Measurements from ENCODE around the gene CAST. TPM values are rescaled to one million over a fixed set of nuclear protein-coding genes. Genes with fewer than 3 reads are reported as not detected.

CAST gene
- total and polyA plus RNA-seq, 3 donors from 2014 or later: 195 to 260 (median 241) TPM

DNA sequence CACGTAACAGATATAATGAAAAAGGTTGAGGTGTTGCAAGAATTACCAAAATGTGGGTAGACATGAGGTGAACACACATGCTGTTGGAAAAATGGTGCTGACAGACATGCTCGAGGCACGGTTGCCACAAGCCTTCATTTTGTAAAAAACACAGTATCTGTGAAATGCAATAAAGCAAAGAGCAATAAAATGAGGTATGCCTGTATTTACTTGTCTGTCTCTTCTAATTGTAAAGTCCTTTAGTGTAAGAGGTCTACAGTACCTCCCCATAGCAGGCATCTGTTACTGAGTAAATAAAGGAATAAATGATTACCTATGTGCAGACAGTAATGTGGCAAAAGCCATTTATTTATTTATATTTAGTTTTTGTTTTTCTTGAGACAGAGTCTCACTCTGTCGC, 3.0 kb upstream of the CAST start:
- H3K36me3 ChIP-seq (ENCODE audit: low read depth, missing control alignments): no peaks in the 10 kb centered on the region
- H3K4me3 ChIP-seq: no peak overlapping the region
- H3K27ac ChIP-seq: no peak overlapping the region
- no peak for DNase-seq
- no peaks in the 10 kb centered on the region for H3K27me3 ChIP-seq
- intact Hi-C loops (cut with DNase I; ENCODE audit: low total_unique reads): no loop called here
- TF ChIP-seq, protein P1, sequence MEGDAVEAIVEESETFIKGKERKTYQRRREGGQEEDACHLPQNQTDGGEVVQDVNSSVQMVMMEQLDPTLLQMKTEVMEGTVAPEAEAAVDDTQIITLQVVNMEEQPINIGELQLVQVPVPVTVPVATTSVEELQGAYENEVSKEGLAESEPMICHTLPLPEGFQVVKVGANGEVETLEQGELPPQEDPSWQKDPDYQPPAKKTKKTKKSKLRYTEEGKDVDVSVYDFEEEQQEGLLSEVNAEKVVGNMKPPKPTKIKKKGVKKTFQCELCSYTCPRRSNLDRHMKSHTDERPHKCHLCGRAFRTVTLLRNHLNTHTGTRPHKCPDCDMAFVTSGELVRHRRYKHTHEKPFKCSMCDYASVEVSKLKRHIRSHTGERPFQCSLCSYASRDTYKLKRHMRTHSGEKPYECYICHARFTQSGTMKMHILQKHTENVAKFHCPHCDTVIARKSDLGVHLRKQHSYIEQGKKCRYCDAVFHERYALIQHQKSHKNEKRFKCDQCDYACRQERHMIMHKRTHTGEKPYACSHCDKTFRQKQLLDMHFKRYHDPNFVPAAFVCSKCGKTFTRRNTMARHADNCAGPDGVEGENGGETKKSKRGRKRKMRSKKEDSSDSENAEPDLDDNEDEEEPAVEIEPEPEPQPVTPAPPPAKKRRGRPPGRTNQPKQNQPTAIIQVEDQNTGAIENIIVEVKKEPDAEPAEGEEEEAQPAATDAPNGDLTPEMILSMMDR (IDR thresholded peaks at IDR 0.05): no peak
- TF ChIP-seq POLR2A (IDR thresholded peaks at IDR 0.05): no peak
- 88 to 97% methylated on average over 4 of the region's 4 CpGs for WGBS, 2 donors
- H3K4me1 ChIP-seq: peaks cover 10% of the 10 kb centered on the region
- no peaks in the 10 kb centered on the region for H3K9me3 ChIP-seq

- 4 to 5% methylated on average over 23 of the region's 23 CpGs for WGBS, 2 donors
- H3K4me1 ChIP-seq: peaks cover 10% of the 10 kb centered on the region
- peak; percentile 40 for DNase-seq
- intact Hi-C loops (cut with DNase I; ENCODE audit: low total_unique reads): no loop called here
- peak overlapping the region; percentile 87 to 91 for H3K4me3 ChIP-seq
- H3K36me3 ChIP-seq (ENCODE audit: low read depth, missing control alignments): no peaks in the 10 kb centered on the region
- H3K27me3 ChIP-seq: no peaks in the 10 kb centered on the region
- no peaks in the 10 kb centered on the region for H3K9me3 ChIP-seq
- TF ChIP-seq, protein P1 (IDR thresholded peaks at IDR 0.05): no peak
- TF ChIP-seq POLR2A (IDR thresholded peaks at IDR 0.05): no peak
- peak overlapping the region; percentile 95 to 96 for H3K27ac ChIP-seq
Observed at GRCh38 chr5:96660971-96661854, 963 bp upstream of the CAST start.

- Histone ChIP-seq H3K36me3 (ENCODE audit: low read depth, missing control alignments) (no peaks in the 10 kb centered on the region), H3K9me3 (no peaks in the 10 kb centered on the region), H3K4me1 (peaks cover 10% of the 10 kb centered on the region), H3K27me3 (no peaks in the 10 kb centered on the region), H3K4me3 (peak overlapping the region; percentile 87 to 91), H3K27ac (peak overlapping the region; percentile 95 to 96)
- TF ChIP-seq POLR2A (IDR thresholded peaks at IDR 0.05): peak; percentile 37
- TF ChIP-seq, protein P1 (IDR thresholded peaks at IDR 0.05): no peak
- DNase-seq: peak; percentile 94
- WGBS, 2 donors: 0 to 2% methylated on average over 21 to 56 of the region's 60 CpGs
- intact Hi-C loops (cut with DNase I; ENCODE audit: low total_unique reads): no loop called here
Observed at GRCh38 chr5:96662725-96663518, 746 bp downstream of the CAST start.

- TF ChIP-seq POLR2A (IDR thresholded peaks at IDR 0.05): no peak
- TF ChIP-seq, protein P1 (IDR thresholded peaks at IDR 0.05): no peak
- intact Hi-C loops (cut with DNase I; ENCODE audit: low total_unique reads): no loop called here
- DNase-seq: no peak
- H3K4me3 ChIP-seq: peak overlapping the region; percentile 87 to 91
- no peaks in the 10 kb centered on the region for H3K9me3 ChIP-seq
- H3K27me3 ChIP-seq: no peaks in the 10 kb centered on the region
- WGBS, 2 donors: 17 to 29% methylated on average over 6 of the region's 6 CpGs
- peak overlapping the region in 1 of 2 donors; percentile 95 for H3K27ac ChIP-seq
- H3K36me3 ChIP-seq (ENCODE audit: low read depth, missing control alignments): no peaks in the 10 kb centered on the region
- H3K4me1 ChIP-seq: peaks cover 12% of the 10 kb centered on the region
Observed at GRCh38 chr5:96663608-96664007, 1.4 kb downstream of the CAST start.
